ENCODE measurements around the gene NCKAP5. TPM values are rescaled to one million over a fixed set of nuclear protein-coding genes. Genes with fewer than 3 reads are reported as not detected.

NCKAP5 gene
- total and polyA plus RNA-seq, 2 experiments from 2014 or later, result 2.2 to 5.5 TPM

- no peaks in the 10 kb centered on the region for H3K27me3 ChIP-seq
- H3K4me3 ChIP-seq, result no peak overlapping the region
- H2AFZ ChIP-seq, result no peak overlapping the region
- H3K9me2 ChIP-seq (replicated peaks; ENCODE audit: insufficient read depth), result no peaks in the 10 kb centered on the region
- no peak overlapping the region for H3K4me2 ChIP-seq
- H3K27ac ChIP-seq, result no peak overlapping the region
- no peaks in the 10 kb centered on the region for H3K4me1 ChIP-seq (ENCODE audit: insufficient read depth)
- H3K9me3 ChIP-seq (ENCODE audit: low read depth), result no peaks in the 10 kb centered on the region
- WGBS (ENCODE audit: low lambda C conversion rate, missing lambda C conversion rate), result 60% methylated on average over 2 of the region's 2 CpGs
- H4K20me1 ChIP-seq (ENCODE audit: insufficient read depth, poor library complexity, severe bottlenecking), result no peaks in the 10 kb centered on the region
- H3K79me2 ChIP-seq, result no peaks in the 10 kb centered on the region
- no peak for DNase-seq (ENCODE audit: low spot score)
- TF ChIP-seq EZH2 (IDR thresholded peaks at IDR 0.05; ENCODE audit: borderline replicate concordance) (no peak), EZH2phosphoT487 (IDR thresholded peaks at IDR 0.05; ENCODE audit: low read depth, severe bottlenecking, unreplicated experiment) (no peak), CTCF (IDR thresholded peaks at IDR 0.05; ENCODE audit: poor library complexity) (no peak)
- no peaks in the 10 kb centered on the region for H3K36me3 ChIP-seq (replicated peaks; ENCODE audit: insufficient read depth, low read depth)
Measured at GRCh38 chr2:133531382-133531781, 36.9 kb downstream of the NCKAP5 start.

- no peak overlapping the region for H2AFZ ChIP-seq
- TF ChIP-seq EZH2phosphoT487 (IDR thresholded peaks at IDR 0.05; ENCODE audit: low read depth, severe bottlenecking, unreplicated experiment), result no peak
- TF ChIP-seq EZH2 (IDR thresholded peaks at IDR 0.05; ENCODE audit: borderline replicate concordance), result no peak
- TF ChIP-seq CTCF (IDR thresholded peaks at IDR 0.05; ENCODE audit: poor library complexity), result no peak
Measured at GRCh38 chr2:133530645-133531044, 37.6 kb downstream of the NCKAP5 start.

GRCh38 chr2:133526530-133527300, 41.5 kb downstream of the NCKAP5 start:
- H2AFZ ChIP-seq, result no peak overlapping the region
- H3K27ac ChIP-seq, result no peak overlapping the region
- H3K27me3 ChIP-seq, result no peaks in the 10 kb centered on the region
- H3K4me2 ChIP-seq, result no peak overlapping the region
- TF ChIP-seq EZH2 (IDR thresholded peaks at IDR 0.05; ENCODE audit: borderline replicate concordance), result no peak
- TF ChIP-seq CTCF (IDR thresholded peaks at IDR 0.05; ENCODE audit: poor library complexity), result no peak
- H3K4me3 ChIP-seq, result no peak overlapping the region
- DNase-seq (ENCODE audit: low spot score), result no peak
- H3K9me2 ChIP-seq (replicated peaks; ENCODE audit: insufficient read depth), result no peaks in the 10 kb centered on the region
- 68% methylated on average over 3 of the region's 3 CpGs for WGBS (ENCODE audit: low lambda C conversion rate, missing lambda C conversion rate)
- H3K4me1 ChIP-seq (ENCODE audit: insufficient read depth), result no peaks in the 10 kb centered on the region
- H3K9me3 ChIP-seq (ENCODE audit: low read depth), result no peaks in the 10 kb centered on the region
- no peaks in the 10 kb centered on the region for H3K79me2 ChIP-seq
- no peaks in the 10 kb centered on the region for H3K36me3 ChIP-seq (replicated peaks; ENCODE audit: insufficient read depth, low read depth)
- H4K20me1 ChIP-seq (ENCODE audit: insufficient read depth, poor library complexity, severe bottlenecking), result no peaks in the 10 kb centered on the region

More at GRCh38 chr2:133530645-133531044, 37.6 kb downstream of the NCKAP5 start:
- Histone ChIP-seq H3K27me3 (no peaks in the 10 kb centered on the region), H3K79me2 (no peaks in the 10 kb centered on the region), H3K9me3 (ENCODE audit: low read depth) (no peaks in the 10 kb centered on the region), H3K4me2 (no peak overlapping the region), H3K9me2 (replicated peaks; ENCODE audit: insufficient read depth) (no peaks in the 10 kb centered on the region), H3K4me1 (ENCODE audit: insufficient read depth) (no peaks in the 10 kb centered on the region), H3K4me3 (no peak overlapping the region), H3K36me3 (replicated peaks; ENCODE audit: insufficient read depth, low read depth) (no peaks in the 10 kb centered on the region), H3K27ac (no peak overlapping the region), H4K20me1 (ENCODE audit: insufficient read depth, poor library complexity, severe bottlenecking) (no peaks in the 10 kb centered on the region)
- DNase-seq (ENCODE audit: low spot score), result no peak
